HG02678 (cell line): ENCODE measurements around the gene RNLS.

Experiments
- ATAC-seq: cut with Tn5 transposase; IDR thresholded peaks from one replicate; pipeline ENCODE4 v1.9.1; 2021; ENCODE audit warnings: mild to moderate bottlenecking, moderate library complexity; ENCODE audit not compliant: unreplicated experiment

The RNLS gene

DNA sequence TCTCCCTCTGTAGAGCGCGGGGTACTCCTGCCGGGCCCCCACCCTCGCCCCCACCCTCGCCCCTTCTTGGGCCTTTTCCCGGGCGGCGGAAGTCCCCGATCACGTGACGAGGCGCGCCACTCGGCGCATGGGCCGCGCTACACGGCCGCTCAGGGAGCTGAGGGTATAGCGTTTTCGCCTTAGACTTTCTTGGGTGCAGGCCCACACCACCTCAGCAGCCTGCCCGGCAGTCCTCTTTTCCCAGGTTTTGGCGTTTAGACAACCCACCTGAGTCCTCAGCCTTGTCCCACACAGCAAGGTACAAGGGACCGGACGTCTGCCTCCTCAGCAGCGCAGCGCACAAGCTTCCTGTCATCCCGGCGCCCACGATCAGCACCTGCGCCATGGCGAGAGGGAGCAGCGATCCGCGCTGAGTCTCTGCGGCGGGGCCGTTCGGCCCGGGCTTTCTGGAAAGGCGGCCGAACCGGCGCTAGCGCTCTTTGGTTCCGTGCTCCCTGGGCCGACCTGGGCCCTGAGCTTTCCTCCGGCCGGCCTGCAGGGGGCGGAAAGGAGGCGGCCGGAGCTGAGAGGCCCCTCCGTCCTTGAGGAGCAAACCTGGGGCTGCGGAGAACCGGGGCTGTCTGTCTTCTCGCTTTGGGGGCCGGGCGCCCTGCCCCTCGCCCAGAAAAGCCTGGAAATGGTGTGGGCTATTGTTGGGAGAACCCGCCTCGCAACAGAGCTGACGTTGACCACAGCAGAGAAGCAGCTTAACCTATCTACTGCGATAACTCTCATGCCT, at the start of gene RNLS:
Gene RNLS, minus strand, starts transcription at position 513 of the 778 bp plus-strand sequence.
- ATAC-seq = peak; percentile 84

GRCh38 chr10:88624840-88625239, 41.7 kb upstream of the RNLS start:
- no peak for ATAC-seq

DNA sequence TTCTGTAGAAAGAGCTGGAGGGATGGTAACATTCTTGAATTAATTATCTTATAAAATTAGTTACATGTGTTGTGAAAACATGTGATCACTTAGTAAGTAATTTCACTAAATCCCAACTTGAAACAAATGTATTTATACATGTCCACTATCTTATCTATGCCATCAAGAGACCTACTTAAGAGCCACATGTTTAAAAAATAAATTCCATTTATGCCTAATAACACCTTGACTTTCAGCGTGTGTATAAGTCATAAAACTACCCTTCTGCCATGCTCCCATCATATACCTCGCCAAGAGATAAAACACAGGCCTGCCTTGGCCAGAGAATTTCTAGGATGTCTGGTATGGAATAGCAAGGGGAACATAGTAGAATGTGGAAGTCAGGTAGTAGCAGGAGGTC, 40.7 kb upstream of the RNLS start:
- ATAC-seq = no peak

- no peak for ATAC-seq
Measured at GRCh38 chr10:88620441-88620840, 37.3 kb upstream of the RNLS start.

DNA sequence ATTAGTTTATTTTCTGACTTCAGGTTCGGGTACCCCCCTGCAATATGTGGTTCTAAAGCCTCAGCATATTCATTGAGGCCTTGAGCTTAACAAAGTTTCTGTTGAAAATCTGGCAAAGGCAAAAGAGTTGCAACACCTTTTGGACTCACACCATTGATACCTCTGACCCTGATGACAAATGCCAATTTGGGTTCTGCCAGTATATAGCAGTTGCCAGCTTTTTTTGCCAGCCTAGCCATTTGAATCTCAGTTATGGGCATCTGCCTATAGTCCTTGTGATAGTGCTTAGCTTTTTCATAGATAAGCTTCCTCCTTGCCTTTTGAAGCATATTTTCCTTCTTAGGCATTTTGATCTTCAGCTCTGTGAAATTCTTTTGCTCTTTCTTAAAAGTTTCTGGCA, 35.4 kb upstream of the RNLS start:
- no peak for ATAC-seq

GRCh38 chr10:88617772-88618300, 34.7 kb upstream of the RNLS start:
- no peak for ATAC-seq

GRCh38 chr10:88616250-88616977, 33.3 kb upstream of the RNLS start:
- ATAC-seq = no peak

- ATAC-seq = no peak
Measured at GRCh38 chr10:88608780-88609179, 25.7 kb upstream of the RNLS start.

DNA sequence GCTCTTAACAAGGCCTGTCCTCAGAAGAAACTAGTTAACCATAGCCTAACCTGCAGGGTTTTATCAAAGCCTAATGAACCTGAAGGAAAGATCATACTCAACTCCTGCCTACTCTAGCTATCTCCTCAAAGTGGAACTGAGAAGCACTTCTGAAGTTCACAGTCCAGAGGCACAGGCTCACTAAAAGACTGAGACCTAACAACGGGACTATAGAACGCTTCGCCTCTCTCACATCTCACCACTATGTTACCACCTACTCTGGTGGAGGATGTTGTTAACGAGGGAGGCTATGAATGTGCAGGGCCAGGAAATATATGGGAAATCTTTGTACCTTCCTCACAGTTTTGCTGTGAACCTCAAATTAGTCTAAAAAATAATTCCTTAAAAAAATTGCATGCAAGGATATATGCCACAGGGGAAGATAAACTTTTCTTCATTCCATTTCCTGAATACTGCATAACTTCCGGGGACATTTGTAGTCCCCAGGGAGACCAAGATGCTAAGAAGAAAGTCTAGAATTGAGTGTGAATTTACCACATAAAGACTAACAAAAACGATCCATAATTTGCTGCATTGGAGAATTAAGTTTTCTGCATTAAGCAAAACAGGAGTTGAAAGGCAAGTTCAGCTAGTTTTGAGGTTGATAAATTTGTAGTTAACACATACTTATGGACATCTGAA, 25.1 kb upstream of the RNLS start:
- peak; percentile 63 for ATAC-seq

GRCh38 chr10:88598055-88598454, 14.9 kb upstream of the RNLS start:
- ATAC-seq = peak; percentile 97

DNA sequence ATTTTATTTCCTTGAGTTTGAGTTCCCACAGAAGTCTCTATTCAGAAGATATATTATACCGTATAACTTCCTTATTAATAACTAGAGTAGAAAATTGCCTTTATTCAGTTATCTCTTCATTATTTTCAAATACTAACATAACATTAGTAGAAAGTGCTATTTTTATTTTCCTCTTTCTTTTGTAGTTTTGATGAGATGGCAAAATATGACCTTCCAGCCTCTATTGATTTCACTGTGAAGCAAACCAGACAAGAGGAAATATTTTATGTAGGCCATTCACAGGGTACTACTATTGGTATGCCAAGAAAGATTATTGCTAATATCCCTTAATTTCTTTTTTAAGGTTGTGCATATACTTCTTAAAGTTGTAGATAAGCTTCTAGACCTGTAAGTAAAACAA, 11.4 kb upstream of the RNLS start:
- no peak for ATAC-seq

GRCh38 chr10:88592906-88593305, 9.8 kb upstream of the RNLS start:
- ATAC-seq = no peak

GRCh38 chr10:88592381-88592780, 9.3 kb upstream of the RNLS start:
- no peak for ATAC-seq

- no peak for ATAC-seq
Measured at GRCh38 chr10:88586462-88586861, 3.3 kb upstream of the RNLS start, which contains the start of gene LIPJ. Gene LIPJ (plus strand): TSS chr10:88586762. CDS start chr10:88590688, 3,926 bp downstream.

DNA sequence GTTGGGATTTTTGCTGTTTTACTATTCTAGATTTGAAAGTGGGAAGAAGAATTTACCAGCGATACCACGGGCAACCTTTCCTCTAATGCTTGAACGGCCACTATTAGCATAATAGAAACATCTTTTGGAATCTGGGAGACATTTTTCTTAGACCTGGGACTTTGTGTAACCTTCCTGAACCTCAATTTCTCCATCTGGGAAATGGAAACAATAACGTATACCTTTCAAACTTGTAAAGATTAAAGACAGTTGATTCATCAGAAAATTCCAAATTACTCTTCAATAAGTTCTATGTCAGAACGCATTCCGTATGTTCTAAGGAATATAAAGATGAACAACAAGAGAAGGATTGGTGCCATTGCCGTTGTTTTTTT, 453 bp upstream of the RNLS start:
- no peak for ATAC-seq

- no peak for ATAC-seq
Measured at GRCh38 chr10:88582411-88582805, 710 bp downstream of the RNLS start.

- ATAC-seq = no peak
Measured at GRCh38 chr10:88565072-88565471, 18.0 kb downstream of the RNLS start.

- ATAC-seq = no peak
Measured at GRCh38 chr10:88562152-88562551, 21.0 kb downstream of the RNLS start.

- ATAC-seq = no peak
Measured at GRCh38 chr10:88557658-88558057, 25.5 kb downstream of the RNLS start.

DNA sequence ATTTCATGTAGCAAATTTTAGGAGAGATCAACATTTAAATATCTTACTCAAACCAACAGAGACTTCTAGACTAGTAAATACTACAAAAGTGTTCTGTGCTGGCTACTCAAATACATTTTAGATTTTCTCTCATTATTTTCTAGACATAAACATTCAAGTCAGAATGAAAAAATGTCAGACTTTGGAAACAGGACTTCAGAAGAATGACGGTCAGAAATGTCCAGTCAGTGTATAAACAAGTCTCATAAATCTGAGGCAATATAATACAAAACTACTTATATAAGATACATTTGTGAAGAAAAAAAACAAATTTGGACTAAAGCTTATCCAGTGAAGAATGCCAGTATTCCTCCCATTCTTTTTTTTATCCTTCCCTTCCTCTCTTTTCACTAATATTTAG, 25.9 kb downstream of the RNLS start:
- ATAC-seq = no peak

- no peak for ATAC-seq
Measured at GRCh38 chr10:88555190-88555908, 27.8 kb downstream of the RNLS start.
